ENCODE measurements around the gene PLGRKT.
"Not testable (repeated sequence)": the region's sequence is repeated elsewhere in the genome, so short reads cannot be mapped to it uniquely, and the experiment has no call there.

Gene PLGRKT

GRCh38 chr9:5437254-5438216 lies at the start of gene PLGRKT:
PLGRKT (minus strand) TSS chr9:5437925; CDS start chr9:5431977, 5,948 bp downstream.
- DNase-seq = peak; percentile 92 to 99 (median 96)
- intact Hi-C loops (cut with DNase I) = loop anchor here (10.0 kb wide), 1 partner anchor 453 kb away; the partner anchor contains the start of gene JAK2

DNA sequence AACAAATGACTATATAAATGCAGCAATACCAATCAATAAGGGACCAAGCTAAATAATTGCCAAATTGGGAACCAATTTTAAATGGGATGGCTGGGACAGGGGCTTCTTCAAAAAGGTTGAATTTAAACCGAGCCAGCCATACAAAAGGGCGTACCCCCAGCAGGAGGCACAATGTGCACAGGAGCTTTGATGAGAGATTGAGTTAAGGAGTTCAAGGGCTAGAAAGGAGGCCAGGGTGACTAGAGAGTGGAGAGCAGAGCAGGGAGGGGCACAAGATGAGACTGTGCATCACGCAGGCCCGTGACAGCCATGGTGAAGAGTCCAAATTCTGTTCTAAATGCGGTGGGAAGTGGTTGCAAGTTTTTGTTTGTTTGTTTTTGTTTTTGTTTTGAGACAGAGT lies 49.3 kb upstream of the PLGRKT start:
- no peak for DNase-seq
- intact Hi-C loops (cut with DNase I) = no loop called here

GRCh38 chr9:5485378-5486085 lies 47.8 kb upstream of the PLGRKT start:
- intact Hi-C loops (cut with DNase I) = no loop called here
- DNase-seq = no peak

DNA sequence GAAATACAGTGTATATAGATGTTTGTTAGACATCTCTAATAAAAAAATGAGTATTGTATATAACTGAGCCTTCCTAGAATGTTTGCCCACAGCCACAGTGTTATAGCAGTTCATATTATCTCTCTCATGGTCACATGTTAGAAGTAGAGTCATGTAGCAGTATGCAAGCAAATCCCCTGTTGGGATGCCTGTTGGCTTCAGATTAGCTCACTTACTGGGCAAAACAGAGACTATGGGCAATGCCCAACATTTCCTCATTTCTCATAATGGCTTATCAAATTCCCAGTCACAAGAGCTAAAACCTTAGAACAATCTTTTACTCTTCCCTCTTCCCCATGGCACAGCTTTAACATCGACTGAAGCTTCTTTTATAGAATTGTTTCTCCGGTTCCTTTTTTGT lies 45.6 kb upstream of the PLGRKT start:
- no peak for DNase-seq
- intact Hi-C loops (cut with DNase I) = no loop called here

GRCh38 chr9:5482194-5482593 lies 44.5 kb upstream of the PLGRKT start:
- intact Hi-C loops (cut with DNase I) = no loop called here
- no peak for DNase-seq

DNA sequence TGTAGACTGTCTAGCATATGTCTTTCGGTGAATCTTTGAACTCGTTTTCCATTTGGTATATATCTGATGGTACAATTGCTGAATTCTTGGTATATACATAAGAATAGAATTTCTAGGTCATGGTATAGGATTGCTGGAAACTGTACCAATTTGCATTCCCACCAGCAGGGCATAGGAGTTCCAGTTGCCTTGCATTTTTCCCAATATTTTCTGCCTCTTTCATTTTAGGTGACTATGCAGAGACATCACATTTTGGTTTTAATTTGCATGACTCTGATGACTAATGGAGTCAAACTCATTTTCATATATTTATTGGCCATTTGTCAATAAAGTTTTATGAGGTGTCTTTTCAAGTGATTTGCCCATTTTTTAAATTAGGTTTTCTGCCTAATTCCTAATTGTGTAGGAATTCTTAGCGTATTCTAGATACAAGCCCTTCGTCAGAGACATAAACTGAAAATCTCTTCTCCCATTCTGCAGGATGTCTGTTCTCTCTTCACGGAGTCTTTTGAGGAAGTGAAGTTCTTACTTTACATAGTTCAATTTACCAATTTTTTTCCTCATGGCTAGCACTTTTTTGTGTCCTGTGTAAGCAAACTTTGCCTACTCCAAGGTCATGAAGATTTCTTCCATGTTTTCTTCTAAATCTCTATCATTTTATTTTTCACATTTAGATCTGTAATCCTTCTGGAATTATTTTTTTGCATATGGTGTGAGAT lies 43.8 kb upstream of the PLGRKT start:
- intact Hi-C loops (cut with DNase I) = no loop called here

GRCh38 chr9:5480919-5481318 lies 43.2 kb upstream of the PLGRKT start:
- intact Hi-C loops (cut with DNase I) = no loop called here
- DNase-seq = no peak

More for the DNA sequence above, 43.8 kb upstream of the PLGRKT start:
- DNase-seq = no peak

DNA sequence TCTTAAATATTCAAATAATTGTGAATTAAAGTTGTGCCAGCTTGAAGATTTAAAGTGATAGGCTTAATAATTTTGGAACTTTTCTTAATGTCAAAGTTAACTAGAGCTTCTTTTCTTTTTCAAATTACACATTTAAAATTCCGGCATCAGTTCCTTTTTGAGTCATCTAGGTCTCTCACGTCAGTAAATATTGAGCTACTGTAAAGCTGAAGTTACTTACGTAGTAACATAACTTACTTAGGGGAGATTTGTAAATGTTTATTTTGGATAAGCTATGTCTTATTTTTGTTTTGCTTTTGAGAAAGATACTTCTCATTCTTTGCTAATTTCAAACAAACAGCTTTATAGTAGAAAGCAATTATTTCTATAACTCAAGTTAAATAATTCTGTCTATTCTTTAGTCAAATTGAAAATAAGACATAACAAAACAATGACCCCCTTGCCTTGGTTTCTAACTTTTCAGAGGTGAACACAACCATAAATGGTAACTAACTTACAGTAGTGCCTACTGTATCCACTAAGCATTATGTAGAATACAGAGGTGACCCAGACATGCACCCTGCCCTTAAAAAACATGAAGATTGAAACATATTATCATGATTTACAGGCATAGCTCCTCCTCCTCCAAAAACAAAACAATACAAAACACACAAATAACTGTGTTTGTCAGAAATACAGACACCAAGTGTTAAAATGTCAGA lies 42.4 kb upstream of the PLGRKT start:
- DNase-seq = no peak
- intact Hi-C loops (cut with DNase I) = no loop called here

GRCh38 chr9:5478206-5478605 lies 40.5 kb upstream of the PLGRKT start:
- intact Hi-C loops (cut with DNase I) = no loop called here

DNA sequence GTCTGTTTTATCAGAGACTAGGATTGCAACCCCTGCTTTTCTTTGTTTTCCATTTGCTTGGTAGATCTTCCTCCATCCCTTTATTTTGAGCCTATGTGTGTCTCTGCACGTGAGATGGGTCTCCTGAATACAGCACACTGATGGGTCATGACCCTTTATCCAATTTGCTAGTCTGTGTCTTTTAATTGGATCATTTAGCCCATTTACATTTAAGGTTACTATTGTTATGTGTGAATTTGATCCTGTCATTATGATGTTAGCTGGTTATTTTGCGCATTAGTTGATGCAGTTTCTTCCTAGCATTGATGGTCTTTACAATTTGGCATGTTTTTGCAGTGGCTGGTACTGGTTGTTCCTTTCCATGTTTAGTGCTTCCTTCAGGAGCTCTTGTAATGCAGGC lies 37.9 kb upstream of the PLGRKT start:
- DNase-seq; intact Hi-C loops (cut with DNase I): not testable (repeated sequence)

More at GRCh38 chr9:5478206-5478605, 40.5 kb upstream of the PLGRKT start:
- DNase-seq = no peak

DNA sequence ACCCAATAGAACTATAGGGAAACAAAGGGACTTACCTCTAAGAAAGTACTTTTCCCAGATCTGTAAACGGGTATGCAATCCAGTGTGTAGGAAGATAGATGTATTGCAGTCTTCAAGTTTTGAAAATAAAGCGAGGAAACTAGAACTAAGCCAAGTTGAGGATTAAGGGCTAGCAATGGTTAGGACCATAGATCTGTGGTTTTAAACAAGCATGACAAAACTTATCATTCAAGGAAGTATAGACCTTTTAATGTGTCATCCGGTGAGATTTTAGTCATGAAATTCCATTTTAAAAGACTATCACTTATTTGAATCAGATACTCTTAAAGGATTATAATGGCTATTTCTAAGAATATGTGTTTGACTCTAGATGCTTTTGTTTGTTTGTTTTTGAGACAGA lies 33.1 kb upstream of the PLGRKT start:
- no peak for DNase-seq
- intact Hi-C loops (cut with DNase I) = no loop called here

GRCh38 chr9:5470122-5470521 lies 32.4 kb upstream of the PLGRKT start:
- DNase-seq = no peak
- intact Hi-C loops (cut with DNase I) = no loop called here

GRCh38 chr9:5468850-5469249 lies 31.1 kb upstream of the PLGRKT start:
- no peak for DNase-seq
- intact Hi-C loops (cut with DNase I) = no loop called here

DNA sequence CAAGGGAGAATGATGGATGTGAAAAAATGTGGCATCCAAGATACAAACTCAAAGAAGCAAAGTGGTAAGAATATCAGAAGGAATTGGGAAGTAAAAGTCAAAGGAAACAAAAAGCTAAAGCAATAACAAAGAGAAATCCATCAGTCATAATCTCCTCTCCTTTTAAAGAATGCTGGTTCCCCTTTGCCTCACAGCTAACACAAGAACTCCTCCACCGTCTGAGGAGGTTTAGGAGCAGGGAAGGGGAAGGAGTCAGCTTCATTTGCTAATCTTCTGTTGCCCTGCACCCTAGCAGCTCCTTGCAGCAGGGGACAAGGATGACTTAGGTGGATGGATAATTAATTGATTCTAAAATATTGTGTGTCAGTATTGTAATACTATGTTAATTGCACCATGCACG lies 29.0 kb upstream of the PLGRKT start:
- DNase-seq = no peak
- intact Hi-C loops (cut with DNase I) = no loop called here

GRCh38 chr9:5466005-5466404 lies 28.3 kb upstream of the PLGRKT start:
- intact Hi-C loops (cut with DNase I) = no loop called here
- DNase-seq = no peak

DNA sequence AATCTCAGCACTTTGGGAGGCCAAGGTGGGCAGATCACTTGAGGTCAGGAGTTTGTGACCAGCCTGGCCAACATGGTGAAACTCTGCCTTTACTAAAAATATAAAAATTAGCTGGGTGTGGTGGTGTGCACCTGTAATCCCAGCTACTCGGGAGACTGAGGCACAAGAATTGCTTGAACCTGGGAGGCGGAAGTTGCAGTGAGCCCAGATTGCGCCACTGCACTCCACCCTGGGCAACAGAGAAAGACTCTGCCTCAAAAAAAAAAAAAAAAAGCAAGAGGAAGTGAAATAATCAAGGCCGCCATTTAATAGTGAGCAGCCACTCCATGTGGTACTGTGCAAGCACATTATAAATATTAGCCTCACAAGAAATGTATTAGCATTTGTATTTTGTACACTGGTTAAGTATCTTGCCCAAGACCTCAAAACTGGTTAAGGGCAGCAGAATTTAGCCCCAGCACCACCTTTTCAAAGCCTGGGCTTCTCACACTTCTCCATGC lies 27.2 kb upstream of the PLGRKT start:
- intact Hi-C loops (cut with DNase I); DNase-seq: not testable (repeated sequence)

DNA sequence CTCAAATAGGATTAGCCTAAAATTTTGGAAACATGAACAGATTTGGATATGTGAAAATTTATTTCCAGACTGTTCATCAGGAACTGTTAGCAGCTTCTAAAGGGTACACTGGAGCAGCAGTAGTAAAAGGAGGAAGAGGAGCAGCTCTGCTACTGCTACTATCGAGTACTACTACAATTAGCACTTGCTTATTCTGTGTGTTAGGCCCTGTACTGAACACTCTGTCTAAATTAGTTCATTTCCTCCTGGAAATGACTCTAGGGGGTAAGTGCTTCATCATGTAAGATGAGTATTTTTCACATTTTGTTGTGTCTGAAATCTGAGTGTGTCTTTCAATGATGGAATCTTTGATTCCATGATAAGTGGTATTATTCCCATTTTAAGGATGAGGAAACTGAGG lies 22.4 kb upstream of the PLGRKT start:
- no peak for DNase-seq
- intact Hi-C loops (cut with DNase I) = no loop called here

DNA sequence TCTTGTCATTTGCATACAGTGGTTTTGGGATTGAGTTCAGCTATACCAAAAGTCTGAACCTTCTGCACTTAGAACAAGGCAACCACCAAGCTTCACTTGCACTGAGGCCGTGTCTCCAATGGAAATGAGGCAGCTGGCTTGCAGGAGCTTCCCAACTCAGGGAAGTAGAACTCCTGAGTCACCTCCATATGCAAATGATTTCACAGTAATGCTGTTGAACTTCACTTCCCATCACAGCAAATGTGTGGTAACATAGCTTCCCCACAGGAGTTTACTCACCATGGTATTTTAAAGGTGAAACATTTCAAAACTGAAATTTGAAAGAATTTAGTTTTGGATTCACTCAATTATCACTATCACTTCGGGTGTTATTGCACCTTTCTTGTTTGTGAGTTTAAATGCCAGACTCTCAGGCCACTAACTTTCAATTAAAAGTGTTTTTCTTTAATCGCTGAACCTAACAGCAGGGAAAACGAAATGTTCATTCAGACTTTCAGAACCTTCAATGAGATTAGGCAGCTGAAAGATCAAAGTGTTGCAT lies 21.6 kb upstream of the PLGRKT start:
- DNase-seq = no peak
- intact Hi-C loops (cut with DNase I) = no loop called here

GRCh38 chr9:5455181-5455580 lies 17.5 kb upstream of the PLGRKT start:
- intact Hi-C loops (cut with DNase I) = no loop called here
- DNase-seq = no peak

DNA sequence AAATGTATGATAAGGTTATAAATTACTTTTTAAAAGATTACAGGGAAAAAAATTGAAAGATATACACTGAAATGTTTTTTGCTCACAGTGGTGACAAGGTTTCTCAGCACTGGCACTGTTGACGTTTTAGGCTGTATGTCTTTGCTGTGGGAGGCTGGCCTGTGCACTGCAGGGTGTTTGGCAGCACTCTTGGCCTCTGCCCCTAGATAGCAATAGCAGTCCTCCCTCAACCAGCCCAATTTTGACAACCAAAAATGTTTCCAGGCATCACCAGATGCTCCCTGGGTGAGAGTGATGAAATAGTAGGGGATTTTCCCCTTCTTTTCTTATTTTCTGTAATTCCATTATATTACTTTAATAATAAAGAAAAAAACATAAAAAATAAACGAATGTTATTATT lies 15.9 kb upstream of the PLGRKT start:
- DNase-seq = no peak
- intact Hi-C loops (cut with DNase I) = loop anchor here (5.0 kb wide), 1 partner anchor 139 kb away; no protein-coding TSS in a partner anchor

All from posterior cingulate gyrus (tissue), 11 donors.